Lower leg skin (tissue), 3 donors: Measurements from ENCODE around the gene GRID2IP.

Source experiments
- CTCF ChIP-seq, 3 donors: fragments of 450-650 bp; IDR thresholded peaks; one replicate each; pipeline ENCODE4 v1.5.1; 2016; ENCODE audit warnings: antibody characterized with exemption in 3 of 3, mild to moderate bottlenecking in 3 of 3, moderate library complexity in 2 of 3
- POLR2A ChIP-seq, 2 donors: fragments of 450-650 bp; IDR thresholded peaks; one replicate each; pipeline ENCODE4 v1.6.1; 2016 to 2017; ENCODE audit warnings: antibody characterized with exemption in 2 of 2, mild to moderate bottlenecking in 1 of 2, moderate library complexity in 1 of 2

GRCh38 chr7:6532516-6532915, 18.7 kb downstream of the GRID2IP start:
- no peak for TF ChIP-seq CTCF (IDR thresholded peaks at IDR 0.05)
- TF ChIP-seq POLR2A (IDR thresholded peaks at IDR 0.05), result no peak
